LNCAP (cell line): Measurements from ENCODE around the gene GPR55.

Source experiments
- CTCF ChIP-seq: fragments of 450-650 bp; IDR thresholded peaks from 2 replicates; pipeline ENCODE4 v1.5.1; 2017; ENCODE audit warnings: mild to moderate bottlenecking

Gene GPR55

GRCh38 chr2:230870544-230871360 is 54.3 kb downstream of the GPR55 start:
- TF ChIP-seq CTCF = no peak

GRCh38 chr2:230869914-230870543 is 55.0 kb downstream of the GPR55 start:
- TF ChIP-seq CTCF = no peak

GRCh38 chr2:230868947-230869913 is 55.8 kb downstream of the GPR55 start:
- no peak for TF ChIP-seq CTCF

- TF ChIP-seq CTCF = no peak
Measured at GRCh38 chr2:230868161-230868946, 56.7 kb downstream of the GPR55 start.

GRCh38 chr2:230866756-230867523 is 58.1 kb downstream of the GPR55 start:
- TF ChIP-seq CTCF = no peak

GRCh38 chr2:230865766-230866755 is 59.0 kb downstream of the GPR55 start:
- TF ChIP-seq CTCF = no peak
